GM23338 (cell line): ENCODE measurements around the gene FBLIM1.

Source experiments
- CREB1 ChIP-seq: fragments of 250-450 bp; sonication (Bioruptor Pico); IDR thresholded peaks from 2 replicates; pipeline ENCODE4 v1.5.0; 2020; ENCODE audit warnings: low read depth, mild to moderate bottlenecking, moderate library complexity
- CTCF ChIP-seq, 2 experiments: fragments of 200-600 bp in 1 of 2; sonication (generic) in 1 of 2; conservative IDR thresholded peaks; 2 replicates each; pipeline versions ENCODE4 v1.5.1 to v1.6.1; 2016 to 2017; ENCODE audit warnings: antibody characterized with exemption in 2 of 2, low read depth in 2 of 2, mild to moderate bottlenecking in 2 of 2, moderate library complexity in 1 of 2
- ETS1 ChIP-seq: IDR thresholded peaks from 2 replicates; pipeline ENCODE4 v1.6.1; 2016; ENCODE audit warnings: antibody characterized with exemption
- EZH2 ChIP-seq: fragments of 200-600 bp; sonication (generic); IDR thresholded peaks from one replicate; pipeline ENCODE4 v1.8.0; 2017; ENCODE audit warnings: antibody characterized with exemption, mild to moderate bottlenecking, low read depth; ENCODE audit not compliant: unreplicated experiment
- EZH2phosphoT487 ChIP-seq: fragments of 200-600 bp; sonication (generic); IDR thresholded peaks from one replicate; pipeline ENCODE4 v1.8.1; 2018; ENCODE audit warnings: antibody characterized with exemption; ENCODE audit not compliant: unreplicated experiment
- JUNB ChIP-seq: IDR thresholded peaks from one replicate; pipeline ENCODE4 v1.6.1; 2016; ENCODE audit warnings: antibody characterized with exemption; ENCODE audit not compliant: unreplicated experiment
- NANOG ChIP-seq: IDR thresholded peaks from 2 replicates; pipeline ENCODE4 v1.6.1; 2016; ENCODE audit warnings: antibody characterized with exemption, borderline replicate concordance
- POLR2AphosphoS5 ChIP-seq: IDR thresholded peaks from 2 replicates; pipeline ENCODE4 v1.6.1; 2016; ENCODE audit warnings: antibody characterized with exemption, low read depth
- REST ChIP-seq: IDR thresholded peaks from one replicate; pipeline ENCODE4 v1.6.1; 2018; ENCODE audit warnings: antibody characterized with exemption; ENCODE audit not compliant: unreplicated experiment
- STAT1 ChIP-seq: IDR thresholded peaks from one replicate; pipeline ENCODE4 v1.6.1; 2016; ENCODE audit warnings: antibody characterized with exemption; ENCODE audit not compliant: unreplicated experiment
- ZNF114 ChIP-seq: fragments of 250-450 bp; sonication (Bioruptor Pico); IDR thresholded peaks from 2 replicates; pipeline ENCODE4 v1.5.0; 2020; ENCODE audit warnings: mild to moderate bottlenecking, moderate library complexity
- ZNF462 ChIP-seq: fragments of 250-450 bp; sonication (Bioruptor Pico); IDR thresholded peaks from 2 replicates; pipeline ENCODE4 v1.5.0; 2020; ENCODE audit warnings: mild to moderate bottlenecking, moderate library complexity

GRCh38 chr1:15785683-15786082, 27.1 kb downstream of the FBLIM1 start:
- no peak for TF ChIP-seq REST
- TF ChIP-seq CTCF (conservative IDR thresholded peaks at IDR 0.05; ENCODE audit: low read depth in 2 of 2) = no peak
- no peak for TF ChIP-seq CREB1 (CRISPR knock-in tag)
- no peak for TF ChIP-seq EZH2phosphoT487
- TF ChIP-seq JUNB = no peak
- no peak for TF ChIP-seq POLR2AphosphoS5
- TF ChIP-seq EZH2 = no peak
- TF ChIP-seq ETS1 = no peak
- TF ChIP-seq ZNF114 = no peak
- no peak for TF ChIP-seq STAT1
- no peak for TF ChIP-seq ZNF462 (CRISPR knock-in tag)
- TF ChIP-seq NANOG = no peak
